BLaER1 treated with 17β-estradiol and CSF1 and Interleukin-3, amounts not matched to agents 10 nM and 100 nM (cell line): ENCODE measurements around the gene RABL6.

ENCODE experiments used
- H3K27ac ChIP-seq, 11 experiments: shearing (Covaris generic); formaldehyde crosslinking; 2 replicates each; pipeline ENCODE4 v1.8.1; 2022
- H3K27me3 ChIP-seq, 11 experiments: shearing (Covaris generic); formaldehyde crosslinking; 2 replicates each; pipeline ENCODE4 v1.8.1; 2022
- H3K36me3 ChIP-seq, 11 experiments: shearing (Covaris generic); formaldehyde crosslinking; 2 replicates each; pipeline ENCODE4 v1.8.1; 2022
- H3K4me1 ChIP-seq, 10 experiments: shearing (Covaris generic); formaldehyde crosslinking; 2 replicates each; pipeline ENCODE4 v1.8.1; 2022
- H3K4me2 ChIP-seq, 11 experiments: shearing (Covaris generic); formaldehyde crosslinking; 2 replicates each; pipeline ENCODE4 v1.8.1; 2022
- H3K4me3 ChIP-seq, 10 experiments: shearing (Covaris generic); formaldehyde crosslinking; 2 replicates each; pipeline ENCODE4 v1.8.1; 2022
- H3K9ac ChIP-seq, 11 experiments: shearing (Covaris generic); formaldehyde crosslinking; 2 replicates each; pipeline ENCODE4 v1.8.1; 2022
- H3K9me3 ChIP-seq, 11 experiments: shearing (Covaris generic); formaldehyde crosslinking; replicated peaks in 1 of 11; 2 replicates each; pipeline ENCODE4 v1.8.1; 2022
- H4K20me1 ChIP-seq, 11 experiments: shearing (Covaris generic); formaldehyde crosslinking; 2 replicates each; pipeline ENCODE4 v1.8.1; 2022
- Cebpa-rat ChIP-seq, 11 experiments: shearing (Covaris generic); IDR thresholded peaks; 2 replicates each; pipeline ENCODE4 v1.8.1; 2022

RABL6 gene

DNA sequence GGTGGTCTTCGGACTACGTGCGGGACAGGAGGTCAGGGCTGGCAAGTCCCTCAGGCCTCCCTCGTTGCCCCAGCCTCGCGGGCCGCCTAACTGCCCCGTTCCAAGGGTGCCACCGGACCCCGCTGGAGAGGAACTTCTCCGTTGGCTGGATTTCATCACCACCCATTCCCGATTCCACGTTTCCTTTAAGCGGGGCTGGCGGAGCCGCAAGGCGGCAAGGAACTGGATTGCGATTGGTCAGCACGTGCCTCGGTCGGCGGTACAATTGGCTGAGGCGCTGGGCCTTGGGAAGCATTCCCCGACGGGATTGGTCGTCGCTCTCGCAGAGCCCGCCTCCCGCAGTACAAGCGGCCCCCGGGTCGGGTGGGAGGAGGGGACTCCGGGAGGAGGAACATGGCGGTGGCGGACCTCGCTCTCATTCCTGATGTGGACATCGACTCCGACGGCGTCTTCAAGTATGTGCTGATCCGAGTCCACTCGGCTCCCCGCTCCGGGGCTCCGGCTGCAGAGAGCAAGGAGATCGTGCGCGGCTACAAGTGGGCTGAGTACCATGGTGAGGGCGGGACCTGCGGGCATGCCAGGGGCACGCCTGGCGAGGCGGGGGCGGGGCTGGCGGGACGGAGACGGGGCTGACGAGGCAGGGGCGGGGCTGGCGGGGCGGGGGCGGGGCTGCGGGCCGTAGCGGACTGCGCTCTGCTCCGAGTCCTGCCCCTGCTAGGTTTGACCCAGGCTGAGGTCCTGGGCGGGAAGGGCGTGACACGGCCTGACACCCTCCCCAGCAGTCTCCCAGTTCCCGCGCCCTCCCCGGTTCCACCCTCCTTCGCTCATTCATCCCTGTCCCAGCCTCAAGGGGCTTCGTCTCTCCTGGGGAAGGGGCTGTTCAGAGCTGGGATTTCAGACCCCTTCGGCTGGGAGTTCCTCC is 41.6 kb downstream of the RABL6 start, which contains the start of gene PHPT1:
Gene PHPT1 (plus strand): TSS at position 372 of the 922 bp plus-strand sequence. CDS start 22 bp downstream, at position 394.
- Histone ChIP-seq H3K4me1 (peaks cover 19 to 48% (median 30%) of the 10 kb centered on the region in 10 experiments), H3K9me3 (peaks cover 0 to 22% (median 9%) of the 10 kb centered on the region in 11 experiments; a peak in 12 of 22 replicates), H3K36me3 (peaks cover 9 to 26% (median 17%) of the 10 kb centered on the region in 11 experiments; a peak in 17 of 22 replicates), H3K27me3 (peaks cover 16 to 40% (median 37%) of the 10 kb centered on the region in 11 experiments), H3K27ac (peak within 1 kb of the TSS; percentile 32 to 86 (median 79)), H4K20me1 (peaks cover 13 to 41% (median 24%) of the 10 kb centered on the region in 11 experiments; a peak in 21 of 22 replicates), H3K4me2 (peak within 1 kb of the TSS; percentile 96 to 100 (median 99)), H3K9ac (peak within 1 kb of the TSS; percentile 68 to 90 (median 81)), H3K4me3 (peak within 1 kb of the TSS; percentile 61 to 94 (median 72))
- TF ChIP-seq Cebpa-rat (IDR thresholded peaks at IDR 0.05) = peak in 4 of 11 experiments; percentile 10 to 42 (median 31); a peak in 1 of 22 replicates

GRCh38 chr9:136849960-136850865 is 42.5 kb downstream of the RABL6 start:
- peaks cover 13 to 50% (median 31%) of the 10 kb centered on the region in 11 experiments; a peak in 21 of 22 replicates for H4K20me1 ChIP-seq
- no peak for TF ChIP-seq Cebpa-rat (IDR thresholded peaks at IDR 0.05)
- peaks cover 9 to 26% (median 17%) of the 10 kb centered on the region in 11 experiments; a peak in 17 of 22 replicates for H3K36me3 ChIP-seq
- peaks cover 7 to 31% (median 28%) of the 10 kb centered on the region in 11 experiments for H3K27me3 ChIP-seq
- peaks cover 0 to 17% (median 8%) of the 10 kb centered on the region in 11 experiments; a peak in 12 of 22 replicates for H3K9me3 ChIP-seq
- H3K4me3 ChIP-seq = peak overlapping the region; percentile 61 to 94 (median 72)
- peak overlapping the region; percentile 68 to 84 (median 81) for H3K9ac ChIP-seq
- H3K4me1 ChIP-seq = peaks cover 21 to 56% (median 38%) of the 10 kb centered on the region in 10 experiments
- peak overlapping the region in 5 of 11 experiments; percentile 29 to 78 (median 46); a peak in 6 of 22 replicates for H3K27ac ChIP-seq
- H3K4me2 ChIP-seq = peak overlapping the region; percentile 92 to 100 (median 98)

DNA sequence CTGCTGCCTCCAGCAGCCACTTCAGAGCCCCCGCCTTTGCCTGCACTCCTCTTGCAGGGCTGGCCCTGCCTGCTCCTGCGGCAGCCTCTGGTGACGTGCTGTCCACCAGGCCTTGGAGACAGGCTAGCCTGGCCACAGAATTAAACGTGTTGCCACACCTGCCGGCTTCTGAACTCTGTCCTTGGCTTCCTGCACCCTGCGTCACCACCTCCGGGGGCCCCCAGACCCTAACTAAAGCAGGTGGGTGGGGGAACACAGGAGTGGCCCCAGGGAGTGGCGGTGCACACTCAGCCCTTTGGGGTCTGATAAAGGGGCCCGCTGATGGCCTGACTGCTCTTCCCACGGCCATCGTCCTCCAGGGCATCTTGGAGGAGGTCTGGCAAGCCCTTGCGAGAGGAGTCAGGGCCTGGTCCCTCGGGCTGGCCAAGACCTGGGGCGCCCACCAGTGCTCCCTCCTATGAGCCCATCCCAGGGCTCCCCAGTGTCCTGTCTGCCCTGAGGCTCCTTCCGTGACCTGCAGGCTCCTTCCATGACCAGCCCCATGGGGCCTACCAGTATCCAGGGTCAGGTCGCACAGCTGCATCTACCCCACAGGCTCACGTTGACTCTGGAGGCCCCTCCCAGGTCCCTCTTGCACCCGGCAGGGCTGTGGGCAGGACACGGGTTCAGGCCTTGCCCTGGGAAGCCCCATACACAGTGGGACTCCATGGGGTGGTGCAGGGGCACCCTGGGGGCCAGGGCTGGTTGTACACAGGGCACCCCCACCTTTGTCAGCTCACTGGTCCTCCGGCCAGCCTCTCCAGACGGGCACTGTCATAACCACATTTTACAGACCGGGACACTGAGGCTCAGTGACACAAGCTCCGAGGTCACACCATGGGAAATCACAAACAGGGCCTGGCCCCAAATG is 43.4 kb downstream of the RABL6 start:
- TF ChIP-seq Cebpa-rat (IDR thresholded peaks at IDR 0.05) = no peak
- peaks cover 0 to 8% (median 0%) of the 10 kb centered on the region in 11 experiments; a peak in 6 of 22 replicates for H3K9me3 ChIP-seq
- peaks cover 21 to 65% (median 47%) of the 10 kb centered on the region in 10 experiments for H3K4me1 ChIP-seq
- H3K36me3 ChIP-seq = peaks cover 9 to 26% (median 17%) of the 10 kb centered on the region in 11 experiments; a peak in 17 of 22 replicates
- H3K9ac ChIP-seq = peak overlapping the region in 7 of 11 experiments; percentile 15 to 84 (median 82); a peak in 5 of 22 replicates
- peaks cover 6 to 22% (median 19%) of the 10 kb centered on the region in 11 experiments; a peak in 17 of 22 replicates for H3K27me3 ChIP-seq
- H3K4me2 ChIP-seq = peak overlapping the region in 7 of 11 experiments; percentile 92 to 100 (median 99); a peak in 9 of 22 replicates
- no peak overlapping the region for H3K4me3 ChIP-seq
- H4K20me1 ChIP-seq = peaks cover 13 to 59% (median 40%) of the 10 kb centered on the region in 11 experiments; a peak in 21 of 22 replicates
- H3K27ac ChIP-seq = no peak overlapping the region

GRCh38 chr9:136851941-136852663 is 44.4 kb downstream of the RABL6 start, which contains the start of gene MAMDC4:
Gene MAMDC4 (plus strand): TSS chr9:136852346. CDS start chr9:136852417, 71 bp downstream.
- peak within 1 kb of the TSS in 5 of 11 experiments; percentile 15 to 83 (median 20); a peak in 5 of 22 replicates for H3K9ac ChIP-seq
- no peak within 1 kb of the TSS for H3K27ac ChIP-seq
- no peak for TF ChIP-seq Cebpa-rat (IDR thresholded peaks at IDR 0.05)
- H3K4me2 ChIP-seq = no peak within 1 kb of the TSS; a peak in 1 of 22 replicates
- no peaks in the 10 kb centered on the region for H3K9me3 ChIP-seq
- peaks cover 0 to 12% (median 9%) of the 10 kb centered on the region in 11 experiments; a peak in 13 of 22 replicates for H3K27me3 ChIP-seq
- peaks cover 13 to 69% (median 50%) of the 10 kb centered on the region in 11 experiments; a peak in 21 of 22 replicates for H4K20me1 ChIP-seq
- H3K4me1 ChIP-seq = peaks cover 21 to 70% (median 57%) of the 10 kb centered on the region in 10 experiments
- peaks cover 9 to 28% (median 17%) of the 10 kb centered on the region in 11 experiments; a peak in 17 of 22 replicates for H3K36me3 ChIP-seq
- no peak within 1 kb of the TSS for H3K4me3 ChIP-seq

- TF ChIP-seq Cebpa-rat (IDR thresholded peaks at IDR 0.05) = no peak
- H3K9ac ChIP-seq = peak overlapping the region in 2 of 11 experiments; percentile 18 to 20; a peak in 2 of 22 replicates
- H3K36me3 ChIP-seq = peaks cover 9 to 30% (median 17%) of the 10 kb centered on the region in 11 experiments; a peak in 18 of 22 replicates
Observed at GRCh38 chr9:136852664-136853595, 45.2 kb downstream of the RABL6 start.

More at GRCh38 chr9:136852664-136853595, 45.2 kb downstream of the RABL6 start:
- Histone ChIP-seq H3K4me2 (no peak overlapping the region), H3K27me3 (peaks cover 0 to 5% (median 4%) of the 10 kb centered on the region in 11 experiments; a peak in 10 of 22 replicates), H4K20me1 (peaks cover 13 to 77% (median 57%) of the 10 kb centered on the region in 11 experiments; a peak in 21 of 22 replicates), H3K9me3 (no peaks in the 10 kb centered on the region), H3K4me1 (peaks cover 21 to 73% (median 58%) of the 10 kb centered on the region in 10 experiments), H3K27ac (no peak overlapping the region), H3K4me3 (no peak overlapping the region)
